ENCODE data around the gene SMIM30.

Gene SMIM30

DNA sequence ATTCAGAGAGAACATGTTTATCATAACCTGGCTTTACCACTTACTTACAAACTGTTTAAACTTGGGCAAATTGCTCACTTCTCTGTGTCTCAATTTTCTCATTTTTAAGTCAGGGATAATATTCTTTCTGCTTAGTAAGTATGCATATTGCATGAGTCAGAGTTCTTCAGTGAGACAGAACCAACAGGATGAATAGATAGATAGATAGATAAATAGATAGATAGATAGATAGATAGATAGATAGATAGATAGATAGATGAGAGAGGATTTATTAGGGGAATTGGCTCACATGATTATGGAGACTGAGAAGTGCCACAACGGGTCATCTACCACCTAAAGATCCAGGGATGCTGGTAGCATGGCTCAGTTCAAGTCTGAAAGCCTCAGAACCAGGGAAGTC is 15.7 kb upstream of the SMIM30 start:
- no peak overlapping the region for H2AFZ ChIP-seq (ENCODE audit: low read length)
- H3K4ac ChIP-seq (ENCODE audit: low read length), result no peak overlapping the region
- H2BK5ac ChIP-seq (ENCODE audit: low read length), result no peak overlapping the region
- H3K4me3 ChIP-seq (ENCODE audit: low read length in 2 of 2), result no peak overlapping the region
- no peak overlapping the region for H3K9ac ChIP-seq (ENCODE audit: low read depth, low read length, poor library complexity)
- H3K23ac ChIP-seq (ENCODE audit: low read depth, low read length, poor library complexity), result no peak overlapping the region
- WGBS, 2 donors (ENCODE audit: extremely low coverage in 2 of 2, insufficient read length in 2 of 2, insufficient replicate concordance in 1 of 2), result no CpG with 5 or more reads among the region's 1 CpG
- no peak overlapping the region for H3K14ac ChIP-seq (ENCODE audit: low read length)
- no peaks in the 10 kb centered on the region for H3K9me3 ChIP-seq (replicated peaks in 1 of 2; ENCODE audit: control insufficient read depth in 2 of 2, insufficient read depth in 1 of 2, low read depth in 1 of 2, low read length in 2 of 2)
- no peak overlapping the region for H3K27ac ChIP-seq (replicated peaks; ENCODE audit: low read length)
- DNase-seq (ENCODE audit: low spot score), result no peak
- H2AK5ac ChIP-seq (ENCODE audit: low read depth, low read length), result no peak overlapping the region
- no peak overlapping the region for H3K4me2 ChIP-seq (ENCODE audit: insufficient read depth, low read length, poor library complexity, severe bottlenecking)
- no peak overlapping the region for H2BK120ac ChIP-seq (ENCODE audit: low read depth, low read length)
- H3K27me3 ChIP-seq (ENCODE audit: control insufficient read depth in 3 of 3, insufficient read depth in 3 of 3, low read depth in 1 of 3, low read length in 3 of 3), result no peaks in the 10 kb centered on the region
- no peaks in the 10 kb centered on the region for H3K36me3 ChIP-seq (replicated peaks in 1 of 2; ENCODE audit: control insufficient read depth in 2 of 2, insufficient read depth in 2 of 2, low read length in 2 of 2)
- H4K91ac ChIP-seq (ENCODE audit: low read depth, low read length, poor library complexity), result no peak overlapping the region
- no peak overlapping the region for H4K8ac ChIP-seq (ENCODE audit: low read depth, low read length)
- no peaks in the 10 kb centered on the region for H3K79me1 ChIP-seq (ENCODE audit: low read depth, low read length)
- H3K4me1 ChIP-seq (ENCODE audit: control insufficient read depth in 2 of 2, insufficient read depth in 1 of 2, low read depth in 1 of 2, low read length in 2 of 2), result no peaks in the 10 kb centered on the region
- H2BK12ac ChIP-seq (ENCODE audit: low read length), result no peak overlapping the region
- no peak overlapping the region for H3K18ac ChIP-seq (ENCODE audit: low read length)
- no peak overlapping the region for H2BK15ac ChIP-seq (ENCODE audit: low read length)

DNA sequence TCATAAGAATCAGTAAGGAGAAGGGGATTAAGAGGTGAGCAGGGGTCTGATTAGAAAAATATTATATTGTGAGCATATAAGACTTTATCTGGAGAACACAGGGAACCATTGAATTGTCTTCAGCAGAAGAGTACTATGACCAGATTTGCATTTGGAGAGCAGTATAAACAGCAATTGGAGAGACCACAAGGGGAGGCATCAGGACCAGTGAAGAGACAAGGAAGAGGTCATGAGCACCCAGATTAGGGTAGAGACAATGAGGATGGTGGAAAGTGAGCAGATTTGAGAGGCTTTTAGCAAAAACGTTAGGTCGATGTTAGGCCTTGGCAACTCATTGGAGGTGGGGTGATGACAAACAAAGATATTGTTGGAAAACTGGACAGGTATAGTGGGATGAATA is 13.0 kb upstream of the SMIM30 start:
- no CpG with 5 or more reads among the region's 2 CpGs for WGBS, 2 donors (ENCODE audit: extremely low coverage in 2 of 2, insufficient read length in 2 of 2, insufficient replicate concordance in 1 of 2)
- no peak overlapping the region for H2BK5ac ChIP-seq (ENCODE audit: low read length)
- H3K23ac ChIP-seq (ENCODE audit: low read depth, low read length, poor library complexity), result no peak overlapping the region
- no peak overlapping the region for H4K8ac ChIP-seq (ENCODE audit: low read depth, low read length)
- H3K4me3 ChIP-seq (ENCODE audit: low read length in 2 of 2), result no peak overlapping the region
- no peak overlapping the region for H3K14ac ChIP-seq (ENCODE audit: low read length)
- H4K91ac ChIP-seq (ENCODE audit: low read depth, low read length, poor library complexity), result no peak overlapping the region
- H3K4ac ChIP-seq (ENCODE audit: low read length), result no peak overlapping the region
- H2BK15ac ChIP-seq (ENCODE audit: low read length), result no peak overlapping the region
- no peaks in the 10 kb centered on the region for H3K79me1 ChIP-seq (ENCODE audit: low read depth, low read length)
- H3K18ac ChIP-seq (ENCODE audit: low read length), result no peak overlapping the region
- no peak overlapping the region for H2AK5ac ChIP-seq (ENCODE audit: low read depth, low read length)
- H2BK12ac ChIP-seq (ENCODE audit: low read length), result no peak overlapping the region
- H3K4me1 ChIP-seq (ENCODE audit: control insufficient read depth in 2 of 2, insufficient read depth in 1 of 2, low read depth in 1 of 2, low read length in 2 of 2), result no peaks in the 10 kb centered on the region
- no peak overlapping the region for H2BK120ac ChIP-seq (ENCODE audit: low read depth, low read length)
- no peak overlapping the region for H2AFZ ChIP-seq (ENCODE audit: low read length)
- H3K9me3 ChIP-seq (replicated peaks in 1 of 2; ENCODE audit: control insufficient read depth in 2 of 2, insufficient read depth in 1 of 2, low read depth in 1 of 2, low read length in 2 of 2), result no peaks in the 10 kb centered on the region
- H3K9ac ChIP-seq (ENCODE audit: low read depth, low read length, poor library complexity), result no peak overlapping the region
- H3K27ac ChIP-seq (replicated peaks; ENCODE audit: low read length), result no peak overlapping the region
- H3K27me3 ChIP-seq (ENCODE audit: control insufficient read depth in 3 of 3, insufficient read depth in 3 of 3, low read depth in 1 of 3, low read length in 3 of 3), result no peaks in the 10 kb centered on the region
- H3K36me3 ChIP-seq (replicated peaks in 1 of 2; ENCODE audit: control insufficient read depth in 2 of 2, insufficient read depth in 2 of 2, low read length in 2 of 2), result no peaks in the 10 kb centered on the region
- no peak overlapping the region for H3K4me2 ChIP-seq (ENCODE audit: insufficient read depth, low read length, poor library complexity, severe bottlenecking)
- no peak for DNase-seq (ENCODE audit: low spot score)

DNA sequence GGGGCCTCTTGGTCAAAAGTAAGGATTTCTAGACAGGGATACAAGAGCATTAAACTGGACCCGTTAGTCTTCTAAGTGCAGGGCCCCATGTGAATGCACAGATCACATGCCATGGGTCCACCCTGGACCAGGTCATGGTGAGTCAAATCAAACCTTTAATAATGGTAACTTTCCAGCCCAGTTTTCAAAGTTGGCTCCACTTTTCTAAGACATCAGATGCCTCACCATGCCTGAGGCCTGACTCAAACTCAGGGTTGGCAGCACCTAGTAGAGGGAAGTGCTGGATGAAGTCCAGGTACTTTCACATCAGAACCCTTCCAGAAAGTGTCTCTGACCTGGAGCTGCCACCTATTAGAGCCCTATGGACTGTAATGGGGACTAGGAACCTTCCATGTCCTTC is 9.7 kb upstream of the SMIM30 start:
- H3K9me3 ChIP-seq (replicated peaks in 1 of 2; ENCODE audit: control insufficient read depth in 2 of 2, insufficient read depth in 1 of 2, low read depth in 1 of 2, low read length in 2 of 2), result no peaks in the 10 kb centered on the region
- WGBS, 2 donors (ENCODE audit: extremely low coverage in 2 of 2, insufficient read length in 2 of 2, insufficient replicate concordance in 1 of 2), result no CpG with 5 or more reads among the region's 1 CpG
- no peak overlapping the region for H3K4ac ChIP-seq (ENCODE audit: low read length)
- no peak overlapping the region for H2BK12ac ChIP-seq (ENCODE audit: low read length)
- no peaks in the 10 kb centered on the region for H3K4me1 ChIP-seq (ENCODE audit: control insufficient read depth in 2 of 2, insufficient read depth in 1 of 2, low read depth in 1 of 2, low read length in 2 of 2)
- no peaks in the 10 kb centered on the region for H3K27me3 ChIP-seq (ENCODE audit: control insufficient read depth in 3 of 3, insufficient read depth in 3 of 3, low read depth in 1 of 3, low read length in 3 of 3)
- H2AFZ ChIP-seq (ENCODE audit: low read length), result no peak overlapping the region
- no peak overlapping the region for H2BK15ac ChIP-seq (ENCODE audit: low read length)
- no peak overlapping the region for H4K8ac ChIP-seq (ENCODE audit: low read depth, low read length)
- no peak overlapping the region for H3K27ac ChIP-seq (replicated peaks; ENCODE audit: low read length)
- H2BK120ac ChIP-seq (ENCODE audit: low read depth, low read length), result no peak overlapping the region
- no peak overlapping the region for H3K9ac ChIP-seq (ENCODE audit: low read depth, low read length, poor library complexity)
- no peak for DNase-seq (ENCODE audit: low spot score)
- no peak overlapping the region for H3K4me2 ChIP-seq (ENCODE audit: insufficient read depth, low read length, poor library complexity, severe bottlenecking)
- no peak overlapping the region for H2AK5ac ChIP-seq (ENCODE audit: low read depth, low read length)
- H3K23ac ChIP-seq (ENCODE audit: low read depth, low read length, poor library complexity), result no peak overlapping the region
- no peaks in the 10 kb centered on the region for H3K36me3 ChIP-seq (replicated peaks in 1 of 2; ENCODE audit: control insufficient read depth in 2 of 2, insufficient read depth in 2 of 2, low read length in 2 of 2)
- H3K14ac ChIP-seq (ENCODE audit: low read length), result no peak overlapping the region
- H4K91ac ChIP-seq (ENCODE audit: low read depth, low read length, poor library complexity), result no peak overlapping the region
- H3K18ac ChIP-seq (ENCODE audit: low read length), result no peak overlapping the region
- no peaks in the 10 kb centered on the region for H3K79me1 ChIP-seq (ENCODE audit: low read depth, low read length)
- no peak overlapping the region for H2BK5ac ChIP-seq (ENCODE audit: low read length)
- no peak overlapping the region for H3K4me3 ChIP-seq (ENCODE audit: low read length in 2 of 2)

- Histone ChIP-seq H3K9me3 (replicated peaks in 1 of 2; ENCODE audit: control insufficient read depth in 2 of 2, insufficient read depth in 1 of 2, low read depth in 1 of 2, low read length in 2 of 2) (no peaks in the 10 kb centered on the region), H2BK5ac (ENCODE audit: low read length) (no peak overlapping the region), H3K18ac (ENCODE audit: low read length) (no peak overlapping the region), H2BK12ac (ENCODE audit: low read length) (no peak overlapping the region), H3K9ac (ENCODE audit: low read depth, low read length, poor library complexity) (no peak overlapping the region), H3K79me1 (ENCODE audit: low read depth, low read length) (no peaks in the 10 kb centered on the region), H3K27ac (replicated peaks; ENCODE audit: low read length) (no peak overlapping the region), H2AK5ac (ENCODE audit: low read depth, low read length) (no peak overlapping the region), H3K36me3 (replicated peaks in 1 of 2; ENCODE audit: control insufficient read depth in 2 of 2, insufficient read depth in 2 of 2, low read length in 2 of 2) (no peaks in the 10 kb centered on the region), H3K27me3 (ENCODE audit: control insufficient read depth in 3 of 3, insufficient read depth in 3 of 3, low read depth in 1 of 3, low read length in 3 of 3) (no peaks in the 10 kb centered on the region), H3K14ac (ENCODE audit: low read length) (no peak overlapping the region), H2BK15ac (ENCODE audit: low read length) (no peak overlapping the region), H4K8ac (ENCODE audit: low read depth, low read length) (no peak overlapping the region), H3K23ac (ENCODE audit: low read depth, low read length, poor library complexity) (no peak overlapping the region), H4K91ac (ENCODE audit: low read depth, low read length, poor library complexity) (no peak overlapping the region), H3K4me1 (ENCODE audit: control insufficient read depth in 2 of 2, insufficient read depth in 1 of 2, low read depth in 1 of 2, low read length in 2 of 2) (no peaks in the 10 kb centered on the region), H2AFZ (ENCODE audit: low read length) (no peak overlapping the region), H3K4me3 (ENCODE audit: low read length in 2 of 2) (no peak overlapping the region), H3K4me2 (ENCODE audit: insufficient read depth, low read length, poor library complexity, severe bottlenecking) (no peak overlapping the region), H3K4ac (ENCODE audit: low read length) (no peak overlapping the region), H2BK120ac (ENCODE audit: low read depth, low read length) (no peak overlapping the region)
- DNase-seq (ENCODE audit: low spot score), result no peak
- WGBS, 2 donors (ENCODE audit: extremely low coverage in 2 of 2, insufficient read length in 2 of 2, insufficient replicate concordance in 1 of 2), result no CpG with 5 or more reads among the region's 2 CpGs
These were observed 7.4 kb upstream of the SMIM30 start for GRCh38 chr7:113125728-113126127.

Measured in neuronal stem cell (in vitro differentiated cells).